ENCODE measurements around the gene DNAH10. TPM values are rescaled to one million over a fixed set of nuclear protein-coding genes. Genes with fewer than 3 reads are reported as not detected.

DNAH10 gene
- total and polyA plus RNA-seq, 2 of the 4 experiments (the other 2 are of a cell fraction): 0.18 to 0.22 TPM

DNA sequence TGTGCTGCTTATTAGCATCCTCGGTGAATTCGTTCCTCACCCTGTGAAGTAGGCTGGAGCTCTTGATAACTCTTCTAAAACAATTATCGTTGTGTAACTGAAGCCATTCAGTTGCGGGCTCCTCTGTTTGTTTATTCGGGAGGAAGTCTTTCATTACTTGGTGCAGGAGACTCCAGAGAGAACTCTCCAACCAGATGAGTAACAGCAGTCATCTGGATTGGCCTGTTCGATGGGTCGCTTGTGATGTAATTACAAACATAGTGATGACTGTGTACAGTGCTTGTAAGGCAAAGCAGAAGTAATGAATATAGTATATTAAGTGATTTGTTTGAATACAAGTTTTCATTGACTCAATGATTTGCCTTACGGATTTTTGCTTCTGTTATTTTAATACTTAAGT, 39.1 kb upstream of the DNAH10 start:
- POLR2A ChIA-PET (ENCODE audit: unreplicated experiment): no interaction called here
- no peaks in the 10 kb centered on the region; the same call in none of the 2 replicates for H4K20me1 ChIP-seq (ENCODE audit: insufficient read depth, low read length)
- WGBS, 2 experiments (ENCODE audit: extremely low coverage in 2 of 2, insufficient read length in 1 of 2): 90% methylated on average over 2 of the region's 8 CpGs; no CpG with 5 or more reads in 1 of the 2 experiments
- H3K23ac ChIP-seq (ENCODE audit: low read depth, low read length): no peak overlapping the region
- no peak overlapping the region for H3K18ac ChIP-seq (ENCODE audit: low read depth, low read length)
- TF ChIP-seq CHD1 (IDR thresholded peaks at IDR 0.05; ENCODE audit: low read depth, low read length) (no peak), RCOR1 (IDR thresholded peaks at IDR 0.05; ENCODE audit: insufficient replicate concordance, low read length) (no peak), MAZ (IDR thresholded peaks at IDR 0.05; ENCODE audit: borderline replicate concordance, low read depth, low read length) (no peak), CEBPB (IDR thresholded peaks at IDR 0.05; ENCODE audit: low read depth, low read length) (no peak), RFX5 (IDR thresholded peaks at IDR 0.05; ENCODE audit: low read depth, low read length) (no peak), BHLHE40 (IDR thresholded peaks at IDR 0.05; ENCODE audit: low read depth, low read length) (no peak), NFE2L2 (IDR thresholded peaks at IDR 0.05; ENCODE audit: low read depth, low read length) (no peak)
- no peak overlapping the region for H3K4ac ChIP-seq (ENCODE audit: low read depth, low read length)
- H3K9me3 ChIP-seq (ENCODE audit: control insufficient read depth, insufficient read depth, low read length): no peaks in the 10 kb centered on the region
- H3K56ac ChIP-seq (ENCODE audit: extremely low read depth, insufficient read depth, low read length): no peak overlapping the region
- no peak overlapping the region for H3K4me3 ChIP-seq (ENCODE audit: insufficient read depth, low read depth, low read length)
- H4K91ac ChIP-seq (ENCODE audit: insufficient read depth, low read depth, low read length): no peak overlapping the region
- H3K27me3 ChIP-seq (ENCODE audit: control insufficient read depth, insufficient read depth, low read length): no peaks in the 10 kb centered on the region
- no peak overlapping the region for H2BK15ac ChIP-seq (ENCODE audit: low read depth, low read length)
- intact Hi-C loops (cut with micrococcal nuclease) (no loop called here), in situ Hi-C loops (cut with MboI; ENCODE audit: low sequenced_read_pairs) (no loop called here), dilution Hi-C loops (cut with HindIII; ENCODE audit: low sequenced_read_pairs, unreplicated experiment) (no loop called here)
- H3K79me1 ChIP-seq (ENCODE audit: low read depth in 1 of 2, low read length in 2 of 2): peaks cover 5 to 6% of the 10 kb centered on the region in 2 experiments; a peak in 3 of 4 replicates
- H3K4me1 ChIP-seq (ENCODE audit: control insufficient read depth, insufficient read depth, low read length): no peaks in the 10 kb centered on the region
- 0 out of 2 replicates have a peak, but pooled peaks cover 4% of the 10 kb centered on the region for H3K9me1 ChIP-seq (ENCODE audit: insufficient read depth, low read length)
- H3K36me3 ChIP-seq (ENCODE audit: control insufficient read depth, insufficient read depth, low read length): peaks cover 29% of the 10 kb centered on the region
- no peak overlapping the region for H3K14ac ChIP-seq (replicated peaks; ENCODE audit: low read depth, low read length)
- H2BK20ac ChIP-seq (ENCODE audit: low read depth, low read length): no peak overlapping the region
- CTCF ChIA-PET: no interaction called here
- no TSS peak for BruUV-seq (replicated peaks)
- H3K4me2 ChIP-seq (ENCODE audit: low read depth, low read length): no peak overlapping the region
- H4K5ac ChIP-seq (ENCODE audit: low read depth, low read length): no peak overlapping the region
- H2AK5ac ChIP-seq (ENCODE audit: low read depth, low read length): no peak overlapping the region
- H2AK9ac ChIP-seq (replicated peaks; ENCODE audit: low read depth, low read length, poor library complexity): no peak overlapping the region
- H2BK120ac ChIP-seq (ENCODE audit: low read depth, low read length): no peak overlapping the region
- H4K8ac ChIP-seq (ENCODE audit: low read depth in 2 of 2, low read length in 2 of 2): no peak overlapping the region
- DNase-seq (peak; percentile 81), ATAC-seq (ENCODE audit: low read depth) (peak; percentile 80)
- no peak overlapping the region for H2BK5ac ChIP-seq (ENCODE audit: low read depth, low read length, poor library complexity, severe bottlenecking)
- H3K9ac ChIP-seq (ENCODE audit: low read depth, low read length): no peak overlapping the region
- no peak overlapping the region for H2AFZ ChIP-seq (replicated peaks; ENCODE audit: low read length, poor library complexity)
- H3K27ac ChIP-seq (ENCODE audit: insufficient read depth, low read length): no peak overlapping the region
